Measurements from ENCODE around the gene CAPN5. TPM values are rescaled to one million over a fixed set of nuclear protein-coding genes. Genes with fewer than 3 reads are reported as not detected.

Gene CAPN5
- total RNA-seq, 1 donor from 2014 or later = 0.71 TPM

DNA sequence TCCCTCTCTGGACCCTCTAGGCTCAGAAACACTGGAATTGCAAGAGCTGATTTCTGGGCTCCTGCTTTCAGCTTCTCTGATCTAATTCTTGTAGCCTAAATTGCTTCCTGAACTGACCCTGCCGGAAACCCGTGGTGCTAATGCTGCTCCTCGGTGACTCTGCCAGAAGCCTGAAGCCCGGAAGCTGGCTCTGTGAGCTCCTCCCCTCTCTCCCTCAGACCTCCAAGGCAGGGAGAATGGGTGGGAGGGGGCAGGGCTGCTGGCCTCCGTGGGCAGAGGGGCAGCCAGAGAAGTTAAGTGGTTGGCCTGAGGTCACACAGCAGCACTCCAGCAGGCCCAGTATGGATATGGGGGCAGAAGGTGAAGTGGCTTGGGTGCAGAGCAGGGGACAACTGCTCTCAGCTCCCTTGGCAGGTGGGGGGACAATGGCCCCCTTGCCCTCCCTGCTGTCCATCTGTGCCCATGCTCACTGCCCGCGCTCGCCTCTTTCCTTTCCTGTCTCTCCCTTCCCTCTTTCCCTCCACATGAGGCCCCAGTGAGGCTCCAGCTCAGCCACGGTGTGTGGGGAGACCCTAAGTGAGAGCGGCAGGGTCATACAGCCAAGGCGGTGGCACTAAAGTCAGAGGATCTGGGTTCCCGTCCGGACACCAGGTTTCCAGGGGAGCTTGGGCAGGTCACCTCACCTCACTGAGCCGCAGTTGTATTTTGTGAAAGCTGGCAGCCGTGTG lies 16.2 kb downstream of the CAPN5 start:
- Mint-ChIP-seq H3K4me1 (peaks cover 9% of the 10 kb centered on the region), H3K36me3 (ENCODE audit: low read depth) (no peaks in the 10 kb centered on the region), H3K4me3 (no peak overlapping the region), H3K27ac (no peak overlapping the region), H3K27me3 (no peaks in the 10 kb centered on the region), H3K9me3 (peaks cover 6% of the 10 kb centered on the region)
- no peak for DNase-seq
- CTCF ChIA-PET = interaction anchor here (0.9 to 1.1 kb wide), 2 partner anchors 8 to 11 kb away, joined by 3 read pairs; no protein-coding TSS in a partner anchor
- intact Hi-C loops (cut with micrococcal nuclease) = no loop called here
- TF ChIP-seq, protein P1, sequence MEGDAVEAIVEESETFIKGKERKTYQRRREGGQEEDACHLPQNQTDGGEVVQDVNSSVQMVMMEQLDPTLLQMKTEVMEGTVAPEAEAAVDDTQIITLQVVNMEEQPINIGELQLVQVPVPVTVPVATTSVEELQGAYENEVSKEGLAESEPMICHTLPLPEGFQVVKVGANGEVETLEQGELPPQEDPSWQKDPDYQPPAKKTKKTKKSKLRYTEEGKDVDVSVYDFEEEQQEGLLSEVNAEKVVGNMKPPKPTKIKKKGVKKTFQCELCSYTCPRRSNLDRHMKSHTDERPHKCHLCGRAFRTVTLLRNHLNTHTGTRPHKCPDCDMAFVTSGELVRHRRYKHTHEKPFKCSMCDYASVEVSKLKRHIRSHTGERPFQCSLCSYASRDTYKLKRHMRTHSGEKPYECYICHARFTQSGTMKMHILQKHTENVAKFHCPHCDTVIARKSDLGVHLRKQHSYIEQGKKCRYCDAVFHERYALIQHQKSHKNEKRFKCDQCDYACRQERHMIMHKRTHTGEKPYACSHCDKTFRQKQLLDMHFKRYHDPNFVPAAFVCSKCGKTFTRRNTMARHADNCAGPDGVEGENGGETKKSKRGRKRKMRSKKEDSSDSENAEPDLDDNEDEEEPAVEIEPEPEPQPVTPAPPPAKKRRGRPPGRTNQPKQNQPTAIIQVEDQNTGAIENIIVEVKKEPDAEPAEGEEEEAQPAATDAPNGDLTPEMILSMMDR (IDR thresholded peaks at IDR 0.05) = no peak
- POLR2A ChIA-PET = no interaction called here
- no peak for ATAC-seq (ENCODE audit: low read depth)

DNA sequence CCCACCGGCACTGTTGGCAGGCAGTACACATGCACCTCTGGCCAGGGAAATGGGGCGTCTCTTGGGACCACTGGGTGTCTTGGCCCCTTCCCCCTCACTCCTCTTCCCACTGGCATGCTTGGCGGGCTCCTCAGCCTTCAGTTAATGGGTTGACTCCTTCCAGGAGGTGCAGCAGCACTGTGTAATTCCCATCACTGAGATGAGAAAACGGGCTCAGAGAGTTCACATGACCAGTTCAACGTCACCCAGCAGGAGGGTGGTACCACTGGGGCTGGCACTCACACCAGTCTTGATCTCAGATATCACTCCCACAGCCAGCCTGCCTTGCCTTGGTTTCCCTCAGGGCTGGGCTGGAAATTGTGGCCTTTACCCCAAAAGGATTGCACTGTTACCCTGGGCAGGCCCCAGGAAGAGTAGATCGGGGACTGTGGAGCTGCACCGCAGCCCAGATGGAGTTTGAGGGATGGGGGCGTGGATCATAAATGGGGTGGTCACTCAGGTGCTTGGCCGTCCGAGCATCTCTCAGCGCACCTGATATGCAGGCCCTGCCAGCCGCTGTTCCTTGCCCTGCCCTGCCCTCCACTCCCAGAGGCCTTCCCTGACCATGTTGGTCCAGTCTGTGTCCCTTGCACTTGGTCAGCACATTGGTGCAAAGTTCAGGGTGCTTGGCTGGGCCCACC lies 16.9 kb downstream of the CAPN5 start:
- Mint-ChIP-seq H3K27ac (no peak overlapping the region), H3K36me3 (ENCODE audit: low read depth) (no peaks in the 10 kb centered on the region), H3K4me1 (peaks cover 9% of the 10 kb centered on the region), H3K9me3 (peaks cover 2% of the 10 kb centered on the region), H3K27me3 (no peaks in the 10 kb centered on the region), H3K4me3 (no peak overlapping the region)
- ATAC-seq (ENCODE audit: low read depth) = no peak
- no peak for DNase-seq
- POLR2A ChIA-PET = no interaction called here
- CTCF ChIA-PET = interaction anchor here (1.1 kb wide), 1 partner anchor 10 kb away, joined by 3 read pairs; no protein-coding TSS in a partner anchor
- TF ChIP-seq, protein P1 (IDR thresholded peaks at IDR 0.05) = no peak
- intact Hi-C loops (cut with micrococcal nuclease) = no loop called here

DNA sequence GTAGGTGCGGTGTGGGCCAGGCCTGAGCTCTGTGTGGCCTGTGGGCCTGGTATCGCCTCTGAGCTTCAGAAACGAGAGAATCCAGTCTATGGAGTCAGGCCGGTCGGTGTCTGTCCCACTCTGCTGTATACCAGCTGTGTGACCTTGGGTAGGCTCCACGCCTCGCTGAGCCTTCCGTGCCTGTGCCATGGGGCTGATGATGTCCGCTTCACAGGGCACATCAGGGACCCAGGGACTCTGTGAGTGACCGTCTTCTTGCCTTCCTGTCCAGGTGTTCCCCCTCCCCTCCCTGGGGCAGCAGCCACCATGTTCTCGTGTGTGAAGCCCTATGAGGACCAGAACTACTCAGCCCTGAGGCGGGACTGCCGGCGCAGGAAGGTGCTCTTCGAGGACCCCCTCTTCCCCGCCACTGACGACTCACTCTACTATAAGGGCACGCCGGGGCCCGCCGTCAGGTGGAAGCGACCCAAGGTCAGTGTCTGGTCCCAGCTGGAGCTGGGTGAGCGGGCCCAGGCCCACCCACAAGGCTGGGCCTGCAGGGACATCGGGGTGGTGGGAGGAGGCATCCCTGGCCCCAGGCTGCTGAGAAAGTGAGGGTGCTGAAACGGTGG lies 17.9 kb downstream of the CAPN5 start:
- DNase-seq = no peak

DNA sequence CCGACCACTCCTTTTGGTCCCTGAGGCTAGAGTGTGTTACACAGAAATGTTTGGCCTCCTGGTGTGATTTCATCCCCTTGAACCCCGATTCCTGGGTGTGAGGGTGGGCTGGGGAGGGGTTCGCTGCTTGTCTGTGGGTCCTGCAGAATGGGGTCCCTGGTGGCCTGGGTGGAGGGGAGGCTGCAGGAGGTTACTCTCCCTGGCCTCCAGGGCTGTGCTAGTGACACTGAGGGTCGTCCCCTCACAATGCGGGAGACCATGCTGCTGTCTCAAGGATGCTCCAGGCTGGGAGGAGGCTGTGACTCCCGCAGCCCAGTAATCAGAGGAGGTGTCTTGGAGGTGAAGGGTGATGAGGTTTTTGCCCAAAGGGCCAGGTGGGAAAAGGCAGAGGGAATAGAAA lies 18.9 kb downstream of the CAPN5 start:
- intact Hi-C loops (cut with micrococcal nuclease) = no loop called here
- Mint-ChIP-seq H3K9me3 (no peaks in the 10 kb centered on the region), H3K4me3 (no peak overlapping the region), H3K36me3 (ENCODE audit: low read depth) (no peaks in the 10 kb centered on the region), H3K27me3 (no peaks in the 10 kb centered on the region), H3K27ac (no peak overlapping the region), H3K4me1 (peaks cover 8% of the 10 kb centered on the region)
- TF ChIP-seq, protein P1 (IDR thresholded peaks at IDR 0.05) = no peak
- ATAC-seq (ENCODE audit: low read depth) (no peak), DNase-seq (no peak)
- POLR2A ChIA-PET = no interaction called here
- CTCF ChIA-PET = no interaction called here

More for the DNA sequence above, 17.9 kb downstream of the CAPN5 start:
- no peaks in the 10 kb centered on the region for H3K9me3 Mint-ChIP-seq
- TF ChIP-seq, protein P1 (IDR thresholded peaks at IDR 0.05) = no peak
- POLR2A ChIA-PET = no interaction called here
- peaks cover 9% of the 10 kb centered on the region for H3K4me1 Mint-ChIP-seq
- no peak overlapping the region for H3K4me3 Mint-ChIP-seq
- ATAC-seq (ENCODE audit: low read depth) = no peak
- H3K36me3 Mint-ChIP-seq (ENCODE audit: low read depth) = no peaks in the 10 kb centered on the region
- intact Hi-C loops (cut with micrococcal nuclease) = no loop called here
- H3K27ac Mint-ChIP-seq = no peak overlapping the region
- no peaks in the 10 kb centered on the region for H3K27me3 Mint-ChIP-seq
- CTCF ChIA-PET = interaction anchor here (1.1 kb wide), 1 partner anchor 9 kb away, joined by 3 read pairs; no protein-coding TSS in a partner anchor
